ENCODE measurements around the gene SLC38A10. TPM values are rescaled to one million over a fixed set of nuclear protein-coding genes. Genes with fewer than 3 reads are reported as not detected.

The SLC38A10 gene
- total and polyA plus RNA-seq, 12 donors, result 17.6 to 190 (median 102) TPM

DNA sequence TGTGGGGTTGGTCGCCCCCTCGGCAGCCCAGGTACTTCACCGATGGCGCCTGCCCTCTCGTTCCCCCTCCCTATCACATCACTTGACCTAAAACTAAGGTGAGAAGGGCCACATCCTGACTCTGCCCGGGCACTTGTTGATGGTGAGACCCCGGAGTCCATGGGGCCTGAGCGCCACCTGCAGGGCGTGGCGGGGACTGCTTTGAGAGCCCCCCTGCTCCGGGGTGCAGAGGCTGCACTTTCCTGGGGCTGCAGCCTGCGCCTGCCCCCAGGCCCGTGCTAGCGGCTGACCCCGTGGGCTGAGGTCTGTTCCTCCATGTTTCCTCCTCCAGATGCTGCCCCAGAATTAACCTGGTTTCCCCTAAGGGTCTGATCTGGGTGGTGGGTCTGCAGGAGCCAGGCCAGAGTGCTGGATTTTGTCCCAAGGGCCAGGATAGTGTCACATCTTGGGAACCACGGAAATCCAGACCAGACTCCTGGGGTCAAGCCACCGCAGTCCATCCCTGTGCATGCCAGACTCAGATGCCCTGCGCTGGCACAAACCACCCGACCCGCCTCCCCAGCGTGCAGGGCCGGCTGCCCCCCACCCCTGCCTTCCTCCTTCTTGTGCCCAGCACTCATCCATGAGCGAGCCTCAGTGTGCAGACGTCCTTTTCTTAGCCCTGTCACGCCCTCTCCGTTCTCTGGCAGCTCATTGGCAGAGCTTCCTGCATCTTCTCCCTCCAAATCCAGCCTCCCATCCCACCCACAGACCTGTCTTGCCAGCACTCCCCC lies 53.3 kb downstream of the SLC38A10 start:
- no peaks in the 10 kb centered on the region for H3K9me3 ChIP-seq (replicated peaks in 1 of 3)
- WGBS, 4 donors, result 37 to 55% (median 51%) methylated on average over 7 to 26 of the region's 26 CpGs
- intact Hi-C loops (cut with DNase I), result loop anchor here in 1 of 2 donors (5.0 kb wide), 1 partner anchor 100 kb away; no protein-coding TSS in a partner anchor
- peaks cover 15 to 25% of the 10 kb centered on the region in 2 donors for H3K4me1 ChIP-seq (replicated peaks in 1 of 2)
- TF ChIP-seq CTCF (IDR thresholded peaks at IDR 0.05) (peak; percentile 43 to 79 (median 63)), POLR2A (IDR thresholded peaks at IDR 0.05) (no peak)
- peak in 6 of 7 donors; percentile 45 to 81 (median 64) for DNase-seq
- H3K4me3 ChIP-seq, result no peak overlapping the region
- H3K27ac ChIP-seq, result no peak overlapping the region
- no peaks in the 10 kb centered on the region for H3K27me3 ChIP-seq
- H3K36me3 ChIP-seq (replicated peaks in 1 of 2), result no peaks in the 10 kb centered on the region

DNA sequence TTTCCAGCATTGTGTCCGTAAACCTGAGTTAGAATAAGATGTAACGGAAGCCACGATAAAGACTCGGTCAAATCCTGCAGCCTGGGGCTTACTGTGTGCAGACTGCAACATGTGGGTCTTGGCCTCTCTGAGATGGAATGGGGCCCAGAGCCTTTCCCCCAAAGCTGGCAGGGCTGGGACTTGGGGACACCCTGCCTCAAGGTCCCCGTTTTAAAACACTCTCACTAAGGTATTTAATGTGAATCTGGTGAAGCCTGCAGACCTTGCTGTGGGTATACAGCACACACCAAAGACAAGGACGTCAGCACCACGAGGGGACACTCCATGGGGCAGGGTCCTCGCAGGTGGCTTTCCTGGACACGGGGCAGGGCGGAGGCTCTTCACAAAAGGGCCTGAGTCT lies 53.9 kb downstream of the SLC38A10 start:
- no peaks in the 10 kb centered on the region for H3K9me3 ChIP-seq (replicated peaks in 1 of 3)
- intact Hi-C loops (cut with DNase I), result loop anchor here in 1 of 2 donors (5.0 kb wide), 1 partner anchor 99 kb away; no protein-coding TSS in a partner anchor
- no peaks in the 10 kb centered on the region for H3K27me3 ChIP-seq
- H3K4me3 ChIP-seq, result no peak overlapping the region
- no peaks in the 10 kb centered on the region for H3K36me3 ChIP-seq (replicated peaks in 1 of 2)
- TF ChIP-seq CTCF (IDR thresholded peaks at IDR 0.05) (no peak), POLR2A (IDR thresholded peaks at IDR 0.05) (no peak)
- no peak for DNase-seq
- WGBS, 4 donors, result 87 to 92% (median 88%) methylated on average over 5 to 10 of the region's 10 CpGs
- H3K27ac ChIP-seq, result no peak overlapping the region
- peaks cover 15 to 29% of the 10 kb centered on the region in 2 donors for H3K4me1 ChIP-seq (replicated peaks in 1 of 2)

DNA sequence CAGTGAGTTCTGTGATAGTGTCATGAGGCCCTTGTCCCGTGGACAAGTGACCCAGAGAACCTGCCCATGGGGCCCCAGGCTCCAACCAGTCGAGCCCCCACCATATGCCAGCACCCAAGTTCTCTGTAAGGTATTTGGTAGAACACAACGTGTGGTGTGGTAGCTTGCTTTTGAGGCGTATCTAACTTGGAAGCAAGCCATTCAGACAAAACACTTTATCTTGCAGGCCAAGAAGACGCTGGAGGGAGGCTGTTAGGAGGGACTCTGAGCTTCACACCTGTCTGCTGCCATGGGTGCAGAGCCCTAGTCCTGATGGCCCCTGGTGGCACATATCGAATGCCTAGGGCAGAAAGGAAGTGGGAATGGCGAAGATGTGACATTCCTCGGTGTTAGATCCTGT lies 54.3 kb downstream of the SLC38A10 start:
- DNase-seq, result no peak
- peaks cover 15 to 27% of the 10 kb centered on the region in 2 donors for H3K4me1 ChIP-seq (replicated peaks in 1 of 2)
- H3K27me3 ChIP-seq, result no peaks in the 10 kb centered on the region
- no peaks in the 10 kb centered on the region for H3K36me3 ChIP-seq (replicated peaks in 1 of 2)
- TF ChIP-seq POLR2A (IDR thresholded peaks at IDR 0.05) (no peak), CTCF (IDR thresholded peaks at IDR 0.05) (no peak)
- WGBS, 4 donors, result 79 to 87% (median 82%) methylated on average over 7 to 8 of the region's 8 CpGs
- no peak overlapping the region for H3K27ac ChIP-seq
- no peak overlapping the region for H3K4me3 ChIP-seq
- intact Hi-C loops (cut with DNase I), result loop anchor here in 1 of 2 donors (5.0 kb wide), 1 partner anchor 98 kb away; no protein-coding TSS in a partner anchor
- no peaks in the 10 kb centered on the region for H3K9me3 ChIP-seq (replicated peaks in 1 of 3)

DNA sequence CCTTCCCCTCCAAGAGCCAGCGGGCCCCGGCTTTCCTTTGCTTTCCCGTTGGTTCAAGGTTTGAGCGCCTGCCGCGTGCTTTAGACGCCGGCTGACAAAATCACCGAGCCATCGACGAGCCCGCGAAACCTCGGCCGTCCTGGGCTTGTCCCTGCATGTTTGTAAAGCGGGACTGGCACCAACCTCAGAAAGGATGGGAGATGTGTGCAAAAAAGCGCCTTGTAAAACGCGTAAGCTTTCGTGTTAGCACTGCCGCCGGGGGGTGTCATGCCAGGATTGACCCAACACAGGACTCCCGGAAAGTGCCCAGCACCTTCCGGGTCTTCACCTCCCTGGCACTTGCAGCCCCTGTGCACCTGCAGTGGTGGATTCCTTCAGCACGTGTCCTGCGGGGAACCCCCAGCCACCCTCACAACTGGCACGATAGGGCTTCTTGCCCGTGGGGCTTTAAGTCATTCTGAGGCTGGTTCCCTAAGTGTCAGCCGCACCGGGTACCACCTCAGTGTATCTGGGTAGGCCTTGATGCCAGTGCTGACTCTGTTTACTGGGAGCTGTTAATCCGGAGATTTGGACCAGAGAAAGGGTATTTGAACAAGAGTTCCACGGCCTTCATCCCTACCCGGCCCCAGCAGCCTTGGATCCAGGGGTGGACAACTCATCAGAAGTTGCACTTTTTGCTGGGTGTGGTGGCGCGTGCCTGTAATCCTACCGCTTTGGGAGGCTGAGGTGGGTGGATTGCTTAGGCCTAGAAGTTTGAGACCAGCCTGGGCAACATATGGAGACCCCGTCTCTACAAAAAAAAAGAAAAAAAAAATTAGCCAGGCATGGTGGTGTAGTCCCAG lies 55.2 kb downstream of the SLC38A10 start:
- Histone ChIP-seq H3K4me3 (peak overlapping the region in 3 of 4 donors; percentile 29 to 58 (median 51)), H3K36me3 (replicated peaks in 1 of 2) (no peaks in the 10 kb centered on the region), H3K27me3 (no peaks in the 10 kb centered on the region), H3K27ac (peak overlapping the region in 4 of 5 donors; percentile 60 to 75 (median 68)), H3K9me3 (replicated peaks in 1 of 3) (no peaks in the 10 kb centered on the region), H3K4me1 (replicated peaks in 1 of 2) (peaks cover 15 to 23% of the 10 kb centered on the region in 2 donors)
- intact Hi-C loops (cut with DNase I), result loop anchor here in 1 of 2 donors (5.0 kb wide), 1 partner anchor 98 kb away; no protein-coding TSS in a partner anchor
- WGBS, 4 donors, result 16 to 30% (median 17%) methylated on average over 19 to 37 of the region's 37 CpGs
- no peak for TF ChIP-seq POLR2A (IDR thresholded peaks at IDR 0.05)
- no peak for TF ChIP-seq CTCF (IDR thresholded peaks at IDR 0.05)
- DNase-seq, result peak in 1 of 7 donors; percentile 24
